Esophagus squamous epithelium (tissue), 4 donors: Measurements from ENCODE around the gene CACNA2D3.

Experiments
- CTCF ChIP-seq, 6 experiments: fragments of 450-650 bp in 4 of 6; fragments of 200-600 bp in 2 of 6; sonication (generic) in 2 of 6; IDR thresholded peaks; one replicate each; pipeline ENCODE4 v1.5.1; 2016 to 2019; ENCODE audit warnings: antibody characterized with exemption in 6 of 6, mild to moderate bottlenecking in 4 of 6, moderate library complexity in 4 of 6
- POLR2A ChIP-seq, 4 donors: fragments of 450-650 bp; IDR thresholded peaks; one replicate each; pipeline ENCODE4 v1.6.1; 2017; ENCODE audit warnings: antibody characterized with exemption in 4 of 4, mild to moderate bottlenecking in 4 of 4, moderate library complexity in 3 of 4

GRCh38 chr3:54427941-54428871 lies 305.9 kb downstream of the CACNA2D3 start:
- peak; percentile 43 to 88 (median 81) for TF ChIP-seq CTCF (IDR thresholded peaks at IDR 0.05)
- no peak for TF ChIP-seq POLR2A (IDR thresholded peaks at IDR 0.05)
